Parathyroid adenoma (tissue), 2 donors: ENCODE results near the gene ACTR3C.

ENCODE experiments used
- H2AFZ ChIP-seq: fragments of 300-600 bp; sonication (generic); one replicate; pipeline ENCODE4 v1.7.0; 2017; ENCODE audit warnings: antibody characterized with exemption, mild to moderate bottlenecking
- H3K27ac ChIP-seq: fragments of 300-600 bp; sonication (generic); one replicate; pipeline ENCODE4 v1.7.0; 2017
- H3K27me3 ChIP-seq: fragments of 300-600 bp; sonication (generic); one replicate; pipeline ENCODE4 v1.7.0; 2017; ENCODE audit warnings: low read length; ENCODE audit not compliant: control insufficient read depth, insufficient read depth
- H3K36me3 ChIP-seq: fragments of 300-600 bp; sonication (generic); one replicate; pipeline ENCODE4 v1.7.0; 2017; ENCODE audit warnings: low read length; ENCODE audit not compliant: control insufficient read depth, insufficient read depth
- H3K4me1 ChIP-seq: fragments of 300-600 bp; sonication (generic); one replicate; pipeline ENCODE4 v1.7.0; 2017; ENCODE audit warnings: control low read depth
- H3K4me2 ChIP-seq: fragments of 300-600 bp; sonication (generic); one replicate; pipeline ENCODE4 v1.7.0; 2017; ENCODE audit warnings: low read length
- H3K4me3 ChIP-seq: fragments of 300-600 bp; sonication (generic); one replicate; pipeline ENCODE4 v1.7.0; 2017; ENCODE audit warnings: low read depth, low read length
- H3K79me2 ChIP-seq: fragments of 300-600 bp; sonication (generic); one replicate; pipeline ENCODE4 v1.7.0; 2017; ENCODE audit warnings: control low read depth
- H3K9ac ChIP-seq: fragments of 300-600 bp; sonication (generic); one replicate; pipeline ENCODE4 v1.7.0; 2017; ENCODE audit warnings: mild to moderate bottlenecking
- H3K9me3 ChIP-seq: fragments of 300-600 bp; sonication (generic); one replicate; pipeline ENCODE4 v1.7.0; 2017; ENCODE audit warnings: low read length; ENCODE audit not compliant: control insufficient read depth
- CTCF ChIP-seq: fragments of 300-600 bp; sonication (generic); IDR thresholded peaks from one replicate; pipeline ENCODE4 v1.7.0; 2017; ENCODE audit warnings: antibody characterized with exemption, mild to moderate bottlenecking
- donor health status: primary hyperparathyroidism.

Gene ACTR3C

GRCh38 chr7:150340024-150340749, 16.8 kb upstream of the ACTR3C start:
- H3K9ac ChIP-seq = no peak overlapping the region
- peak overlapping the region; percentile 80 for H3K4me2 ChIP-seq
- TF ChIP-seq CTCF = no peak
- H3K27ac ChIP-seq = peak overlapping the region; percentile 78
- H3K4me3 ChIP-seq = peak overlapping the region; percentile 77
- peaks cover 18% of the 10 kb centered on the region for H3K4me1 ChIP-seq
- H2AFZ ChIP-seq = peak overlapping the region; percentile 71
- H3K27me3 ChIP-seq = no peaks in the 10 kb centered on the region
- no peaks in the 10 kb centered on the region for H3K36me3 ChIP-seq
- no peaks in the 10 kb centered on the region for H3K9me3 ChIP-seq
- H3K79me2 ChIP-seq = no peaks in the 10 kb centered on the region

GRCh38 chr7:150339409-150339809, 16.1 kb upstream of the ACTR3C start:
- H2AFZ ChIP-seq = no peak overlapping the region
- H3K27ac ChIP-seq = peak overlapping the region; percentile 78
- H3K36me3 ChIP-seq = no peaks in the 10 kb centered on the region
- H3K9ac ChIP-seq = no peak overlapping the region
- peak overlapping the region; percentile 77 for H3K4me3 ChIP-seq
- no peak for TF ChIP-seq CTCF
- H3K79me2 ChIP-seq = no peaks in the 10 kb centered on the region
- no peaks in the 10 kb centered on the region for H3K27me3 ChIP-seq
- peaks cover 18% of the 10 kb centered on the region for H3K4me1 ChIP-seq
- H3K9me3 ChIP-seq = no peaks in the 10 kb centered on the region
- H3K4me2 ChIP-seq = peak overlapping the region; percentile 80

GRCh38 chr7:150338166-150338829, 15.0 kb upstream of the ACTR3C start:
- H3K36me3 ChIP-seq = no peaks in the 10 kb centered on the region
- TF ChIP-seq CTCF = no peak
- peaks cover 18% of the 10 kb centered on the region for H3K4me1 ChIP-seq
- H3K79me2 ChIP-seq = no peaks in the 10 kb centered on the region
- no peak overlapping the region for H3K9ac ChIP-seq
- H3K27ac ChIP-seq = no peak overlapping the region
- H3K4me2 ChIP-seq = peak overlapping the region; percentile 80
- H3K27me3 ChIP-seq = no peaks in the 10 kb centered on the region
- H3K4me3 ChIP-seq = no peak overlapping the region
- H3K9me3 ChIP-seq = no peaks in the 10 kb centered on the region
- H2AFZ ChIP-seq = no peak overlapping the region

- Histone ChIP-seq H3K4me2 (no peak overlapping the region), H3K36me3 (no peaks in the 10 kb centered on the region), H3K27me3 (no peaks in the 10 kb centered on the region), H3K27ac (no peak overlapping the region), H3K79me2 (no peaks in the 10 kb centered on the region), H3K9me3 (no peaks in the 10 kb centered on the region), H3K9ac (no peak overlapping the region), H2AFZ (no peak overlapping the region), H3K4me1 (peaks cover 18% of the 10 kb centered on the region), H3K4me3 (no peak overlapping the region)
- TF ChIP-seq CTCF = no peak
Measured at GRCh38 chr7:150337659-150338081, 14.3 kb upstream of the ACTR3C start.
